RWPE1 (cell line): ENCODE results near the gene VEPH1.

Source experiments
- CTCF ChIA-PET: fragments of 350-600 bp; sonication (Branson Sonifier 250); formaldehyde crosslinking; extraction: SDS; loops from one replicate; lab custom pipeline; 2021; lab: Yijun Ruan, JAX
- POLR2A ChIA-PET: fragments of 400-600 bp; formaldehyde crosslinking; extraction: SDS; loops from one replicate; lab custom pipeline; 2020; ENCODE audit warnings: antibody characterized with exemption; ENCODE audit not compliant: low non-redundant PET; lab: Yijun Ruan, JAX
- DNase-seq: peaks from one replicate; pipeline ENCODE4 v3.0.0; 2012; ENCODE audit warnings: low spot score
- H3K27ac ChIP-seq: fragments of 450-650 bp; 2 replicates; pipeline ENCODE4 v1.5.1; 2017
- TF ChIP-seq, protein P1 (sequence below): fragments of 450-650 bp; conservative IDR thresholded peaks from 2 replicates; pipeline ENCODE4 v1.5.1; 2017; ENCODE audit warnings: low read depth, mild to moderate bottlenecking

Gene VEPH1

DNA sequence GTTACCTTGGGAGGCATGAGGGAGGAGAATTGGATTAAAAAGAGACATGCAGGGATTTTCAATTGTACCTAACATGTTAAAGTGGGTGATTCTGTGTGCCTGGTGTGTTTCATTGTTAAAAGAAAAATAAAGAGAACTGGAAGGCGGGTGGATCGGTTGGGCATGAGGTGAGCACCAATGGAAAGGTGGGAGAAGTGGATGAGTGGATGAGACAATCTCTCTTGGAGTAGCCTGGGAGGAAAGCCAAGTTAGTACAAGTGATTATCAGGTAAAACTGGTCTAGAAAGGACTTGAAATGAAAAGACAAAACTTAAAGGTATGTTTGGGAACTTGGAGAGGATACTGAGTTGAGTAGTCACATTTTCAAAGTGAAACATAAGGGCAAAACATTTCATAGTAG lies 12.1 kb downstream of the VEPH1 start:
- TF ChIP-seq, protein P1, sequence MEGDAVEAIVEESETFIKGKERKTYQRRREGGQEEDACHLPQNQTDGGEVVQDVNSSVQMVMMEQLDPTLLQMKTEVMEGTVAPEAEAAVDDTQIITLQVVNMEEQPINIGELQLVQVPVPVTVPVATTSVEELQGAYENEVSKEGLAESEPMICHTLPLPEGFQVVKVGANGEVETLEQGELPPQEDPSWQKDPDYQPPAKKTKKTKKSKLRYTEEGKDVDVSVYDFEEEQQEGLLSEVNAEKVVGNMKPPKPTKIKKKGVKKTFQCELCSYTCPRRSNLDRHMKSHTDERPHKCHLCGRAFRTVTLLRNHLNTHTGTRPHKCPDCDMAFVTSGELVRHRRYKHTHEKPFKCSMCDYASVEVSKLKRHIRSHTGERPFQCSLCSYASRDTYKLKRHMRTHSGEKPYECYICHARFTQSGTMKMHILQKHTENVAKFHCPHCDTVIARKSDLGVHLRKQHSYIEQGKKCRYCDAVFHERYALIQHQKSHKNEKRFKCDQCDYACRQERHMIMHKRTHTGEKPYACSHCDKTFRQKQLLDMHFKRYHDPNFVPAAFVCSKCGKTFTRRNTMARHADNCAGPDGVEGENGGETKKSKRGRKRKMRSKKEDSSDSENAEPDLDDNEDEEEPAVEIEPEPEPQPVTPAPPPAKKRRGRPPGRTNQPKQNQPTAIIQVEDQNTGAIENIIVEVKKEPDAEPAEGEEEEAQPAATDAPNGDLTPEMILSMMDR = no peak
- no peak for DNase-seq
- POLR2A ChIA-PET = no interaction called here
- no peak overlapping the region for H3K27ac ChIP-seq
- CTCF ChIA-PET = interaction anchor here (0.7 kb wide), 1 partner anchor 400 kb away, joined by 3 read pairs; no protein-coding TSS in a partner anchor

DNA sequence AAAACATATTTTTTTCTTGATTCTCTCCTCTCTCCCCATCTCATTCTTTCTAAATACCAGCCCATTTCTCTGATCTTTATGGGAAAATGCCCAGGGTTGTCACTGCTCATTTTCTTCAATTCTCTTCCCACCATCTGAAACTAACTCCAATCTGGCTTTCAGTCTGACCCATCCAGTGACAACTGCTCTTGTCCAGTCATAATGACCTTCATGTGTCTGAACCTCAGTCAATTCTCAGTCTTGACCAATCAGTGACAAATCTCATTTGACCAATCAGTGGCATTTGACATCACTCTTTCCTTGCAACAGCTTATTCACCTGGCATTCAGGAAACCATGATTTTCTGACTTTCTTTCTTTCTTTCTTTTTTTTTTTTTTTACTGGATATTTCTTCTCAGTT lies 15.1 kb downstream of the VEPH1 start:
- no peak overlapping the region for H3K27ac ChIP-seq
- POLR2A ChIA-PET = no interaction called here

DNA sequence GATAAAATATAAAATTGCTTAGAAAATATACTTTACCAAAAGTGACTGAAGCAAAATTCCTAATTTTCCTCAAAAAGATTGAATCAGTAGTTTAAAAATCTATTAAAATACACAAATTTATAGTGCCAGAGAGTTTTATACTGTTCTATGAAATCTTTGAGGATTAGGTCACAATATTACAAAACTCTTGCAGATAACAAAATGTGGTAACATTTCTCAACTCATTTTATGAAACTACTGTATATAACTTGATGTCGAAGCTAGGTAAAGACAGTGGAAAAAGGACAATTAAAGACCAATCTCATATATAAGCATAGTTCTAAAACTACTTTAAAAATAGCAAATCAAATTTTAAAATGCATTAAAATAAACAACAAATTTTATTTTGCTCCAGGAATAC lies 15.9 kb downstream of the VEPH1 start:
- DNase-seq = no peak
- CTCF ChIA-PET = no interaction called here
- TF ChIP-seq, protein P1 = no peak
- POLR2A ChIA-PET = no interaction called here
- H3K27ac ChIP-seq = no peak overlapping the region

More for the DNA sequence above, 15.1 kb downstream of the VEPH1 start:
- CTCF ChIA-PET = no interaction called here
- TF ChIP-seq, protein P1 = no peak
- no peak for DNase-seq

DNA sequence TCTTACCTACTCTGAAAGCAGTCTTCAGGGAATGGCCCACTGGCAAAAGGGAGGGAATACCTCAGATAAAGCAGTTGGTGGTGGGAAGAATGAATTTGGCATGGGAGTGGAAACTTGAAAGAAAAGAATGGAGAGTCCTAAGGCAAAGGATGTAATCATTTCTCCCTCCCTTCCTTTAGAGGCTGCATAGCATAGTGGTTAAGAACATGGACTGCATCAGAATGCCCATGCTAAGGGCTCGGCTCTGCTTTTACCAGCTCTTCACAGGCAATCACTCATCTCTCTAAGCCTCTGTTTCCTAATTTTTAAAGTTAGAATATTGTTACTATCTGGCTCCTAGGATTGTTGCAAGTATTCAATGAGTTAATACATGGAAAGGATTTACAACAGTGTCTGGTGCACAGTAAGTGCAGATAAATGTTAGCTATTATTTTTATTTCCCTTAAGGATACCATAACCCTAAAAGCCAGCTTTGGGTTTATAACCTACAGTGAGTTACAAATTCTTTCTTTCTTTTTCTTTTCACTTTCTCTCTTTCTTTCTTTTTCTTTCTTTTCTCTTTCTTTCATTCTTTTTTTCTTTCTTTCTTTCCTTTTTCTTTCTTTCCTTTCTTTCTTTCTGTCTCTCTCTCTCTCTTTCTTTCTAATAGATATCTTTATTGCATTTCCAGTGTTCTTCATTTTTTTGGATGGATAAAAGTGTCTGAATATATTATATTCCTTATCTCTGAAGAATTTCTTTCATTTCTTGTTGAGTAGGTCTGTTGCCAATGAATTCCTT lies 23.6 kb downstream of the VEPH1 start:
- no peak overlapping the region for H3K27ac ChIP-seq
- DNase-seq = no peak
- CTCF ChIA-PET = interaction anchor here (0.6 kb wide), 1 partner anchor 71 kb away, joined by 5 read pairs; no protein-coding TSS in a partner anchor
- TF ChIP-seq, protein P1 = no peak
- POLR2A ChIA-PET = no interaction called here

DNA sequence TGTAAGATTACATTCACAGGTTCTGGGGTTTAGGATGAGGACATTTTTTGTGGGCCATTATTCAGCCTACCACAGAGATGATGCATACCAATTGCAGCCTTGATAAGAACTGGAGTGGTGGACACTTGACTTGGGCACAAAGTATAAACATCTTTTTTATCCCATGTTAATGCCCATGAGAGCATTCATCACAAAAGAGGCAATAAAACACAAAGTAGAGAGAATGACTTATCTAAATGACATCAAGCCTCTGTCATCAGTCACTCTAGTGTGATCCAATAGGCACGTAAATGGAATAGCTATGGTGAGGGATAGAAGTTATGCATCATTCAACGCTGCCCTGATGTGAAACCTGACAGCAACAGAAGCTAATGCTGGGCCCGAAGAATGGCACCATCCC lies 25.8 kb downstream of the VEPH1 start:
- TF ChIP-seq, protein P1 = no peak
- POLR2A ChIA-PET = no interaction called here
- no peak overlapping the region for H3K27ac ChIP-seq
- CTCF ChIA-PET = no interaction called here
- no peak for DNase-seq

DNA sequence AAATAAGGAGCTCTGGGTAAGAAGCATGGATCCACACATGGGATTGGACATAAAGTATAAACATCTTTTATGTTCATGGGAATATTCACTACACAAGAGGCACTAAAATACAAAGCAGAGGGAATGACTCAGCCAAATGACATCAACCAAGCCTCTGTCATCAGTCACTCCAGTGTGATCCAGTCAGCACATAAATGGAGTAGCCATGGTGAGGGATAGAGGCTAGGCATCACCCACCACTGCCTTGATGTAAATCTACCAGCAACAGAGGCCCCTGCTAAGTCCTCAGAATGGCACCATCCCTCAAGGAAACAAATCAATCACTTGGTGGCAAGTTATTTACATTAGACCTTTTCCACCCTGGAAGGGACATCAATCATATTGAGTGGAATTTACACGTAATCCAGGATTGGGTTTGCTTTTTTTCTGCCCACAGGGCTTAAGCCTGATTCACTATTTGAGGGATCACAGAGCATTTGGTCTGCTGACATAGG lies 27.2 kb downstream of the VEPH1 start:
- TF ChIP-seq, protein P1 = no peak
- ChIA-PET CTCF (no interaction called here), POLR2A (no interaction called here)
- no peak for DNase-seq
- no peak overlapping the region for H3K27ac ChIP-seq
